ENCODE results near the gene GALNT9. TPM values are rescaled to one million over a fixed set of nuclear protein-coding genes. Genes with fewer than 3 reads are reported as not detected.

Gene GALNT9
- total RNA-seq, 1 experiment from 2014 or later = 2.6 TPM

- Histone ChIP-seq H3K9me2 (ENCODE audit: insufficient read depth) (no peaks in the 10 kb centered on the region), H3K4me1 (ENCODE audit: control insufficient read depth in 1 of 2, insufficient read depth in 2 of 2, low read length in 2 of 2) (no peaks in the 10 kb centered on the region), H4K20me1 (ENCODE audit: insufficient read depth) (no peaks in the 10 kb centered on the region), H3K27me3 (ENCODE audit: insufficient read depth, low read length) (0 out of 2 replicates have a peak, but pooled peaks cover 6% of the 10 kb centered on the region), H3K4me2 (ENCODE audit: low read length) (no peak overlapping the region), H3K27ac (ENCODE audit: low read depth, low read length) (no peak overlapping the region), H3K4me3 (replicated peaks in 1 of 2; ENCODE audit: low read depth in 1 of 2, low read length in 2 of 2) (no peak overlapping the region), H3K36me3 (ENCODE audit: control insufficient read depth in 1 of 2, insufficient read depth in 2 of 2, low read length in 2 of 2) (no peaks in the 10 kb centered on the region), H3K9me3 (ENCODE audit: control insufficient read depth in 1 of 2, insufficient read depth in 1 of 2, low read depth in 1 of 2, low read length in 2 of 2) (no peaks in the 10 kb centered on the region), H3K79me2 (ENCODE audit: insufficient read depth, low read length) (no peaks in the 10 kb centered on the region), H3K9ac (ENCODE audit: low read length) (no peak overlapping the region), H2AFZ (ENCODE audit: low read depth, low read length, poor library complexity, severe bottlenecking) (no peak overlapping the region)
- ChIA-PET RAD21 (ENCODE audit: low non-redundant PET in 1 of 2, low total read pairs in 2 of 2, uncharacterized antibody in 2 of 2, unreplicated experiment in 2 of 2) (no interaction called here), CTCF (interaction anchor here (0.6 kb wide), 1 partner anchor 40 kb away, joined by 3 read pairs; no protein-coding TSS in a partner anchor), POLR2A (no interaction called here)
- TF ChIP-seq ELF1 (IDR thresholded peaks at IDR 0.05; ENCODE audit: borderline replicate concordance, low read depth) (no peak), MAX (IDR thresholded peaks at IDR 0.05) (no peak), JUND (IDR thresholded peaks at IDR 0.05) (no peak), CEBPB (IDR thresholded peaks at IDR 0.05; ENCODE audit: low read depth) (no peak), YY1 (IDR thresholded peaks at IDR 0.05; ENCODE audit: extremely low read depth, insufficient replicate concordance, low read depth, low read length) (no peak), FOSL1 (IDR thresholded peaks at IDR 0.05; ENCODE audit: low read depth) (no peak), EZH2 (IDR thresholded peaks at IDR 0.05) (no peak), RAD21 (IDR thresholded peaks at IDR 0.05; ENCODE audit: low read depth) (no peak), CBX3 (IDR thresholded peaks at IDR 0.05; ENCODE audit: low read depth) (no peak), SRF (IDR thresholded peaks at IDR 0.05; ENCODE audit: low read depth) (no peak)
- BruUV-seq (replicated peaks) = no TSS peak
- no peak for DNase-seq (ENCODE audit: low read depth, low spot score)
- intact Hi-C loops (cut with micrococcal nuclease) = no loop called here
- ATAC-seq = peak; percentile 37; the same call in 1 of the 2 replicates
These were observed 150.5 kb downstream of the GALNT9 start for GRCh38 chr12:132178801-132179401.

GRCh38 chr12:132178316-132178715 is 151.1 kb downstream of the GALNT9 start:
- ChIA-PET POLR2A (no interaction called here), CTCF (no interaction called here), RAD21 (ENCODE audit: low non-redundant PET in 1 of 2, low total read pairs in 2 of 2, uncharacterized antibody in 2 of 2, unreplicated experiment in 2 of 2) (no interaction called here)
- Histone ChIP-seq H2AFZ (ENCODE audit: low read depth, low read length, poor library complexity, severe bottlenecking) (no peak overlapping the region), H3K4me1 (ENCODE audit: control insufficient read depth in 1 of 2, insufficient read depth in 2 of 2, low read length in 2 of 2) (no peaks in the 10 kb centered on the region), H3K9me3 (ENCODE audit: control insufficient read depth in 1 of 2, insufficient read depth in 1 of 2, low read depth in 1 of 2, low read length in 2 of 2) (no peaks in the 10 kb centered on the region), H3K4me2 (ENCODE audit: low read length) (no peak overlapping the region), H4K20me1 (ENCODE audit: insufficient read depth) (no peaks in the 10 kb centered on the region), H3K27ac (ENCODE audit: low read depth, low read length) (no peak overlapping the region), H3K4me3 (replicated peaks in 1 of 2; ENCODE audit: low read depth in 1 of 2, low read length in 2 of 2) (no peak overlapping the region), H3K9me2 (ENCODE audit: insufficient read depth) (no peaks in the 10 kb centered on the region), H3K79me2 (ENCODE audit: insufficient read depth, low read length) (no peaks in the 10 kb centered on the region), H3K36me3 (ENCODE audit: control insufficient read depth in 1 of 2, insufficient read depth in 2 of 2, low read length in 2 of 2) (no peaks in the 10 kb centered on the region), H3K9ac (ENCODE audit: low read length) (no peak overlapping the region), H3K27me3 (ENCODE audit: insufficient read depth, low read length) (no peaks in the 10 kb centered on the region)
- no TSS peak for BruUV-seq (replicated peaks)
- intact Hi-C loops (cut with micrococcal nuclease) = no loop called here
- DNase-seq (ENCODE audit: low read depth, low spot score) (no peak), ATAC-seq (no peak)
- TF ChIP-seq JUND (IDR thresholded peaks at IDR 0.05) (no peak), RAD21 (IDR thresholded peaks at IDR 0.05; ENCODE audit: low read depth) (no peak), YY1 (IDR thresholded peaks at IDR 0.05; ENCODE audit: extremely low read depth, insufficient replicate concordance, low read depth, low read length) (no peak), CTCF (IDR thresholded peaks at IDR 0.05 in 2 of 3, conservative IDR thresholded peaks at IDR 0.05 in 1 of 3; ENCODE audit: borderline replicate concordance in 1 of 3, insufficient read depth in 1 of 3, low read depth in 2 of 3, low read length in 2 of 3) (no peak), POLR2A (IDR thresholded peaks at IDR 0.05; ENCODE audit: borderline replicate concordance, extremely low read depth, insufficient read depth, insufficient read length) (no peak), CBX3 (IDR thresholded peaks at IDR 0.05; ENCODE audit: low read depth) (no peak), EGR1 (IDR thresholded peaks at IDR 0.05; ENCODE audit: low read depth) (no peak), SIN3A (IDR thresholded peaks at IDR 0.05; ENCODE audit: low read depth) (no peak), ZFX (IDR thresholded peaks at IDR 0.05) (no peak), FOSL1 (IDR thresholded peaks at IDR 0.05; ENCODE audit: low read depth) (no peak), SRF (IDR thresholded peaks at IDR 0.05; ENCODE audit: low read depth) (no peak), ELF1 (IDR thresholded peaks at IDR 0.05; ENCODE audit: borderline replicate concordance, low read depth) (no peak), EZH2phosphoT487 (IDR thresholded peaks at IDR 0.05; ENCODE audit: borderline replicate concordance) (no peak), TCF7L2 (IDR thresholded peaks at IDR 0.05; ENCODE audit: borderline replicate concordance, extremely low read depth, insufficient read depth, insufficient read length) (no peak), SP1 (IDR thresholded peaks at IDR 0.05; ENCODE audit: low read depth) (no peak), POLR2AphosphoS5 (IDR thresholded peaks at IDR 0.05; ENCODE audit: low read depth, low read length) (no peak)

Data from HCT116 (cell line).